Common myeloid progenitor, CD34-positive (primary cell): Measurements from ENCODE around the gene WWC2.

Source experiments
- CTCF ChIA-PET: fragments of 350-600 bp; sonication (Branson Sonifier 250); formaldehyde crosslinking; loops from one replicate; lab custom pipeline; 2021; ENCODE audit warnings: antibody characterized with exemption; lab: Charles Lee
- POLR2A ChIA-PET: fragments of 350-600 bp; sonication (Branson Sonifier 250); formaldehyde crosslinking; loops from one replicate; lab custom pipeline; 2021; ENCODE audit warnings: antibody characterized with exemption; lab: Charles Lee
- DNase-seq, 3 donors: peaks; one replicate each; pipeline versions ENCODE4 v3.0.0 to v3.0.0-alpha.2; 2013
- H3K27ac ChIP-seq, 2 experiments: 1 replicate in 1 of 2; 2 replicates in 1 of 2; pipeline ENCODE4 v1.7.0; 2013; ENCODE audit warnings: inconsistent platforms in 2 of 2, low read length in 2 of 2, mild to moderate bottlenecking in 2 of 2, low read depth in 1 of 2, moderate library complexity in 1 of 2; ENCODE audit not compliant: severe bottlenecking in 2 of 2, insufficient read depth in 1 of 2, poor library complexity in 1 of 2
- H3K27me3 ChIP-seq, 5 experiments: replicated peaks in 2 of 5; 1 replicate in 3 of 5; 2 replicates in 2 of 5; pipeline versions ENCODE4 v1.6.1 to v1.7.0; 2013; ENCODE audit warnings: low read length in 4 of 5, mild to moderate bottlenecking in 2 of 5, moderate library complexity in 2 of 5, inconsistent platforms in 1 of 5; ENCODE audit not compliant: insufficient read depth in 5 of 5, control insufficient read depth in 4 of 5
- H3K36me3 ChIP-seq, 4 experiments: 1 replicate in 2 of 4; 2 replicates in 2 of 4; pipeline versions ENCODE4 v1.6.1 to v1.7.0; 2013; ENCODE audit warnings: low read length in 3 of 4, control low read depth in 1 of 4, mild to moderate bottlenecking in 1 of 4; ENCODE audit not compliant: control insufficient read depth in 4 of 4, insufficient read depth in 4 of 4
- H3K4me1 ChIP-seq, 4 experiments: 1 replicate in 3 of 4; 2 replicates in 1 of 4; pipeline versions ENCODE4 v1.6.1 to v1.7.1; 2013; ENCODE audit warnings: low read length in 3 of 4, mild to moderate bottlenecking in 3 of 4, control low read depth in 1 of 4, inconsistent platforms in 1 of 4, moderate library complexity in 1 of 4; ENCODE audit not compliant: control insufficient read depth in 4 of 4, insufficient read depth in 4 of 4; ENCODE audit errors: control extremely low read depth in 1 of 4
- H3K4me3 ChIP-seq, 7 experiments: 1 replicate in 4 of 7; 2 replicates in 3 of 7; pipeline versions ENCODE4 v1.5.1 to v1.7.0; 2013; ENCODE audit warnings: mild to moderate bottlenecking in 7 of 7, low read length in 6 of 7, moderate library complexity in 6 of 7, inconsistent platforms in 2 of 7, low read depth in 2 of 7, control low read depth in 1 of 7; ENCODE audit not compliant: insufficient read depth in 4 of 7, control insufficient read depth in 1 of 7; ENCODE audit errors: extremely low read depth in 1 of 7
- H3K9me3 ChIP-seq, 5 experiments: 1 replicate in 4 of 5; 2 replicates in 1 of 5; pipeline versions ENCODE4 v1.6.1 to v1.7.1; 2013; ENCODE audit warnings: low read length in 4 of 5, mild to moderate bottlenecking in 2 of 5, inconsistent platforms in 1 of 5, low read depth in 1 of 5, moderate library complexity in 1 of 5; ENCODE audit not compliant: control insufficient read depth in 4 of 5, insufficient read depth in 2 of 5; ENCODE audit errors: control extremely low read depth in 1 of 5
- WGBS: methylation state at CpG from one replicate; pipeline ENCODE4 v1.1.5; 2013; ENCODE audit not compliant: insufficient coverage; 5-methylcytosine and 5-hydroxymethylcytosine counted together

Gene WWC2

GRCh38 chr4:183201331-183201730 lies 102.3 kb downstream of the WWC2 start:
- Histone ChIP-seq H3K27me3 (no peaks in the 10 kb centered on the region), H3K27ac (no peak overlapping the region), H3K36me3 (no peaks in the 10 kb centered on the region), H3K4me1 (peaks cover 0 to 3% (median 2%) of the 10 kb centered on the region in 4 experiments), H3K9me3 (no peaks in the 10 kb centered on the region), H3K4me3 (no peak overlapping the region)
- ChIA-PET CTCF (no interaction called here), POLR2A (no interaction called here)
- 96% methylated on average over 3 of the region's 4 CpGs for WGBS
- DNase-seq, result no peak

GRCh38 chr4:183202523-183202922 lies 103.5 kb downstream of the WWC2 start:
- Histone ChIP-seq H3K36me3 (no peaks in the 10 kb centered on the region), H3K27me3 (no peaks in the 10 kb centered on the region), H3K4me3 (no peak overlapping the region), H3K27ac (no peak overlapping the region), H3K4me1 (no peaks in the 10 kb centered on the region), H3K9me3 (no peaks in the 10 kb centered on the region)
- ChIA-PET POLR2A (no interaction called here), CTCF (no interaction called here)
- no CpG with 5 or more reads among the region's 2 CpGs for WGBS
- no peak for DNase-seq

- POLR2A ChIA-PET, result no interaction called here
- CTCF ChIA-PET, result no interaction called here
Measured at GRCh38 chr4:183204793-183205192, 105.7 kb downstream of the WWC2 start.

GRCh38 chr4:183205193-183205592 lies 106.1 kb downstream of the WWC2 start:
- H3K27ac ChIP-seq, result no peak overlapping the region
- no peak overlapping the region for H3K4me3 ChIP-seq
- POLR2A ChIA-PET, result no interaction called here
- H3K36me3 ChIP-seq, result no peaks in the 10 kb centered on the region
- no peaks in the 10 kb centered on the region for H3K4me1 ChIP-seq
- WGBS, result no CpG with 5 or more reads among the region's 2 CpGs
- no peak for DNase-seq
- CTCF ChIA-PET, result no interaction called here
- H3K9me3 ChIP-seq, result no peaks in the 10 kb centered on the region
- no peaks in the 10 kb centered on the region for H3K27me3 ChIP-seq

More at GRCh38 chr4:183204793-183205192, 105.7 kb downstream of the WWC2 start:
- no peaks in the 10 kb centered on the region for H3K4me1 ChIP-seq
- H3K36me3 ChIP-seq, result no peaks in the 10 kb centered on the region
- H3K4me3 ChIP-seq, result no peak overlapping the region
- WGBS, result 100% methylated on average over 1 of the region's 2 CpGs
- H3K27ac ChIP-seq, result no peak overlapping the region
- H3K27me3 ChIP-seq, result no peaks in the 10 kb centered on the region
- no peak for DNase-seq
- H3K9me3 ChIP-seq, result no peaks in the 10 kb centered on the region

GRCh38 chr4:183205709-183206108 lies 106.7 kb downstream of the WWC2 start:
- ChIA-PET POLR2A (no interaction called here), CTCF (no interaction called here)
- Histone ChIP-seq H3K4me3 (no peak overlapping the region), H3K36me3 (no peaks in the 10 kb centered on the region), H3K4me1 (no peaks in the 10 kb centered on the region), H3K9me3 (no peaks in the 10 kb centered on the region), H3K27me3 (no peaks in the 10 kb centered on the region), H3K27ac (no peak overlapping the region)
- 100% methylated on average over 3 of the region's 4 CpGs for WGBS
- no peak for DNase-seq

GRCh38 chr4:183211533-183211932 lies 112.5 kb downstream of the WWC2 start:
- DNase-seq, result no peak
- Histone ChIP-seq H3K36me3 (no peaks in the 10 kb centered on the region), H3K27ac (no peak overlapping the region), H3K9me3 (no peaks in the 10 kb centered on the region), H3K4me3 (no peak overlapping the region), H3K27me3 (no peaks in the 10 kb centered on the region), H3K4me1 (peaks cover 0 to 2% (median 0%) of the 10 kb centered on the region in 4 experiments)
- ChIA-PET CTCF (interaction anchor here (1.5 kb wide), 1 partner anchor 32 kb away, joined by 5 read pairs; no protein-coding TSS in a partner anchor), POLR2A (interaction anchor here (0.6 kb wide), 1 partner anchor 485 kb away, joined by 7 read pairs; no protein-coding TSS in a partner anchor)
- WGBS, result 99% methylated on average over 6 of the region's 8 CpGs

GRCh38 chr4:183213996-183214395 lies 114.9 kb downstream of the WWC2 start:
- Histone ChIP-seq H3K27me3 (no peaks in the 10 kb centered on the region), H3K36me3 (no peaks in the 10 kb centered on the region), H3K27ac (no peak overlapping the region), H3K9me3 (no peaks in the 10 kb centered on the region), H3K4me3 (no peak overlapping the region), H3K4me1 (peaks cover 0 to 5% (median 0%) of the 10 kb centered on the region in 4 experiments)
- ChIA-PET CTCF (no interaction called here), POLR2A (no interaction called here)
- no peak for DNase-seq
- no CpG with 5 or more reads among the region's 2 CpGs for WGBS
